ENCODE measurements around the gene CCND2.
"Not testable (repeated sequence)": the region's sequence is repeated elsewhere in the genome, so short reads cannot be mapped to it uniquely, and the experiment has no call there.

The CCND2 gene

GRCh38 chr12:4242595-4242994 is 31.0 kb upstream of the CCND2 start:
- H3K27me3 ChIP-seq (ENCODE audit: insufficient read depth, low read length) = no peaks in the 10 kb centered on the region
- peaks cover 5% of the 10 kb centered on the region; the same call in 1 of the 2 replicates for H3K4me1 ChIP-seq (ENCODE audit: insufficient read depth, low read length)
- H3K36me3 ChIP-seq (ENCODE audit: insufficient read depth, low read depth, low read length) = no peaks in the 10 kb centered on the region
- no peak overlapping the region for H3K4me3 ChIP-seq (ENCODE audit: low read length)
- H3K9ac ChIP-seq (ENCODE audit: low read depth, low read length) = no peak overlapping the region
- no peak overlapping the region for H3K27ac ChIP-seq (ENCODE audit: low read length)
- peaks cover 4% of the 10 kb centered on the region; the same call in 1 of the 2 replicates for H3K9me3 ChIP-seq (ENCODE audit: insufficient read depth, low read depth, low read length)

GRCh38 chr12:4243091-4243490 is 30.5 kb upstream of the CCND2 start:
- Histone ChIP-seq H3K36me3 (ENCODE audit: insufficient read depth, low read depth, low read length) (no peaks in the 10 kb centered on the region), H3K27ac (ENCODE audit: low read length) (no peak overlapping the region), H3K9me3 (ENCODE audit: insufficient read depth, low read depth, low read length) (peaks cover 4% of the 10 kb centered on the region; the same call in 1 of the 2 replicates), H3K9ac (ENCODE audit: low read depth, low read length) (no peak overlapping the region), H3K4me1 (ENCODE audit: insufficient read depth, low read length) (peaks cover 5% of the 10 kb centered on the region; the same call in 1 of the 2 replicates), H3K4me3 (ENCODE audit: low read length) (no peak overlapping the region), H3K27me3 (ENCODE audit: insufficient read depth, low read length) (no peaks in the 10 kb centered on the region)

- not testable (repeated sequence) for H3K27ac ChIP-seq (ENCODE audit: low read length); H3K9ac ChIP-seq (ENCODE audit: low read depth, low read length); H3K9me3 ChIP-seq (ENCODE audit: insufficient read depth, low read depth, low read length); H3K4me1 ChIP-seq (ENCODE audit: insufficient read depth, low read length); H3K36me3 ChIP-seq (ENCODE audit: insufficient read depth, low read depth, low read length); H3K4me3 ChIP-seq (ENCODE audit: low read length); H3K27me3 ChIP-seq (ENCODE audit: insufficient read depth, low read length)
Measured at GRCh38 chr12:4243491-4244100, 30.0 kb upstream of the CCND2 start.

DNA sequence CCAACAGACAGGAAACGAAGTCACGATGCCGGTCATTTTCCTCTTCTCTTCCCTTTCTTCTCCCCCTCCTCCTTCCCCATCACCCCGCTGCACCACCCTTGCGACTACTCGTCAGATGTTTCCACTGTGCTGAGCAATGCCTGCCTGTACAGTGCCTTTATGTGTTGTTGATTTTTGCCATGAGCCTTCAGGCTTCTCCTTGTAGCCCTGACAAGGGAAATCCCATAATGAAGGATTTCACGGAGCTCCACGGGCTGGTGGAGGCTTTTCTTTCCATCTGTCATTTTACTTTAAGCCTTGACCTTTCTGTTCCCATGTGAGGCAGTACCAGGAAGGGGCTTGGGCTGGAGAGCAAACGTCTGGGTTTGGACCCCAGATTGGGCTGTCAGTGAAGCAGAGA is 28.7 kb upstream of the CCND2 start:
- Histone ChIP-seq H3K9ac (ENCODE audit: low read depth, low read length) (no peak overlapping the region), H3K4me3 (ENCODE audit: low read length) (no peak overlapping the region), H3K4me1 (ENCODE audit: insufficient read depth, low read length) (peaks cover 5% of the 10 kb centered on the region; the same call in 1 of the 2 replicates), H3K36me3 (ENCODE audit: insufficient read depth, low read depth, low read length) (no peaks in the 10 kb centered on the region), H3K27me3 (ENCODE audit: insufficient read depth, low read length) (no peaks in the 10 kb centered on the region), H3K9me3 (ENCODE audit: insufficient read depth, low read depth, low read length) (no peaks in the 10 kb centered on the region), H3K27ac (ENCODE audit: low read length) (no peak overlapping the region)

- Histone ChIP-seq H3K36me3 (ENCODE audit: insufficient read depth, low read depth, low read length) (no peaks in the 10 kb centered on the region), H3K27me3 (ENCODE audit: insufficient read depth, low read length) (no peaks in the 10 kb centered on the region), H3K27ac (ENCODE audit: low read length) (no peak overlapping the region), H3K4me1 (ENCODE audit: insufficient read depth, low read length) (peaks cover 5% of the 10 kb centered on the region; the same call in 1 of the 2 replicates), H3K9me3 (ENCODE audit: insufficient read depth, low read depth, low read length) (no peaks in the 10 kb centered on the region), H3K4me3 (ENCODE audit: low read length) (no peak overlapping the region), H3K9ac (ENCODE audit: low read depth, low read length) (no peak overlapping the region)
Measured at GRCh38 chr12:4245446-4245845, 28.1 kb upstream of the CCND2 start.

- H3K4me1 ChIP-seq (ENCODE audit: insufficient read depth, low read length) = peaks cover 5% of the 10 kb centered on the region; the same call in 1 of the 2 replicates
- no peak overlapping the region for H3K27ac ChIP-seq (ENCODE audit: low read length)
- no peaks in the 10 kb centered on the region for H3K36me3 ChIP-seq (ENCODE audit: insufficient read depth, low read depth, low read length)
- no peaks in the 10 kb centered on the region for H3K27me3 ChIP-seq (ENCODE audit: insufficient read depth, low read length)
- H3K9ac ChIP-seq (ENCODE audit: low read depth, low read length) = no peak overlapping the region
- H3K4me3 ChIP-seq (ENCODE audit: low read length) = no peak overlapping the region
- H3K9me3 ChIP-seq (ENCODE audit: insufficient read depth, low read depth, low read length) = no peaks in the 10 kb centered on the region
Measured at GRCh38 chr12:4246116-4246515, 27.4 kb upstream of the CCND2 start.

DNA sequence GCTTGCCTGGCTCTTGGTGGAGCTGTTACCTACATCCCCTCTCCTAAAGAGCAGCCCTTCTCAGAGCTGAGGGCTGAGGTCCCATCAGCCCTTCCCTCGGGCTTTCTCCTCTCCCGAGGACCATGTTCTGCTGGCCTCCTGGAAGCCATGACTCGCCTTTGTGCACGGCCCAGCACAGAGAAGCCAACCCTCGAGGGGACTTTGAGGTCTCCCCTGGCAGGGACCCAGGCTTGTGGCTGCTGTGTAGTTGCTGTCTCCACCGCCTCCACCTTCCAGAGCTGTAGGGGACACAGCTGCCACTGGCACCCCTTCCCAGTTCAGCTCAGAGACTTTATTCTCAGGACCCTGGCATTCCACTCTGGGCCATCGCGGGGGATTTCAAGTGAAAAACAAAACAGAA is 22.9 kb upstream of the CCND2 start:
- Histone ChIP-seq H3K9me3 (ENCODE audit: insufficient read depth, low read depth, low read length) (no peaks in the 10 kb centered on the region), H3K4me3 (ENCODE audit: low read length) (no peak overlapping the region), H3K27me3 (ENCODE audit: insufficient read depth, low read length) (no peaks in the 10 kb centered on the region; the same call in 1 of the 2 replicates), H3K9ac (ENCODE audit: low read depth, low read length) (no peak overlapping the region), H3K27ac (ENCODE audit: low read length) (no peak overlapping the region), H3K36me3 (ENCODE audit: insufficient read depth, low read depth, low read length) (no peaks in the 10 kb centered on the region), H3K4me1 (ENCODE audit: insufficient read depth, low read length) (peaks cover 5% of the 10 kb centered on the region; the same call in 1 of the 2 replicates)

DNA sequence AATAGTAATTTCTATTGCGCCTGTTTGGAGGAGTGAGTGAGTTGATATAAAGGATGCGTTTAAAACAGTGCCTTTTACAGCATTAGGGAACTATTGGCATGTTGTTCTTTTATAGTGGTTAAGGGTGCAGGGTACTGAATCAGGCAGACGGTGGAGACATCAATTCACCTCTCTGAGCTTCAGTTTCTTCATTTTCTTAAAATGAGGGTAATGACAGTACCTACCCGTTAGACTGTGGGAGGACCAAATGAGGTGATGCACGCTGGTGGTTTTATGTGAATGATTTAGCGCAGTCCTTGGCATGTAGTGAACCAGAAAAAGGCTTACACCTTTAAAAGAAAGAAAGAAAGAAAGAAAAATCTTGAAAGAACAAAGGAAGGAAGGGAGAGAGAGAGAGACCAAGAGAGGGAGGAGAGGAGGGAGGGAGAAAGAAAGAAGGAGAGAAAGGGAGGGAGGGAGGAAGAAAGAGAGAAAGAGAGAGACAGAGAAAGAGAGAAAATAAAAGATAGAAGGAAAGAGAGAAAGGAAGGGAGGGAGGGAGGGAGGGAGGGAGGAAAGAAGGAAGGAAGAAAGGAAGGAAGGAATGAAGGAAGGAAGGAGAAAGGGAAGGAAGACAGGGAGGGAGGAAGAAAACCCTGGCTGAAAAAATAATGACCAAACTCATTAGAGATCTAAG is 22.2 kb upstream of the CCND2 start:
- Histone ChIP-seq H3K27ac (ENCODE audit: low read length) (no peak overlapping the region), H3K9me3 (ENCODE audit: insufficient read depth, low read depth, low read length) (no peaks in the 10 kb centered on the region), H3K27me3 (ENCODE audit: insufficient read depth, low read length) (no peaks in the 10 kb centered on the region; the same call in 1 of the 2 replicates), H3K9ac (ENCODE audit: low read depth, low read length) (no peak overlapping the region), H3K4me1 (ENCODE audit: insufficient read depth, low read length) (no peaks in the 10 kb centered on the region; the same call in 1 of the 2 replicates), H3K4me3 (ENCODE audit: low read length) (no peak overlapping the region), H3K36me3 (ENCODE audit: insufficient read depth, low read depth, low read length) (no peaks in the 10 kb centered on the region)

GRCh38 chr12:4251967-4252366 is 21.6 kb upstream of the CCND2 start:
- no peaks in the 10 kb centered on the region for H3K9me3 ChIP-seq (ENCODE audit: insufficient read depth, low read depth, low read length)
- H3K4me1 ChIP-seq (ENCODE audit: insufficient read depth, low read length) = no peaks in the 10 kb centered on the region
- H3K36me3 ChIP-seq (ENCODE audit: insufficient read depth, low read depth, low read length) = no peaks in the 10 kb centered on the region
- H3K4me3 ChIP-seq (ENCODE audit: low read length) = no peak overlapping the region
- no peaks in the 10 kb centered on the region; the same call in 1 of the 2 replicates for H3K27me3 ChIP-seq (ENCODE audit: insufficient read depth, low read length)
- no peak overlapping the region for H3K9ac ChIP-seq (ENCODE audit: low read depth, low read length)
- H3K27ac ChIP-seq (ENCODE audit: low read length) = no peak overlapping the region

DNA sequence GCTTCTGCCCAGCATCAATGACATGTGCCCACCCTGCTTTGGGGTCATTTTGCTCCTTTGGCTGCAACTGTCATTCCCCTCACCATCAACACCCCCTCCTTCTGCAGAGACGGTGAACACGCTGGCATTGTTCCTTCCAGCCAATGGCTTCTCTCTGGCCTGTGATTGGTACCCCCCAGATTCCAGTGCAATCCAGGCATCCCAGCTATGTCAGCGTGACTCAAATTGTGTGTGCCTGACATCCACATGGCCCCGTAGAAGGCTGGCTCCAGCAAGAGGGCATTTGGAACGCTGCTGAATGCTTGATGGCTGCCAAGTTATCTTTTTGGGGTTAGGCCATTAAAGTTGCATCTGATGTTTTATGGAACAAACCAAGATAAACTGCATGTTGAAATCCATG is 21.0 kb upstream of the CCND2 start:
- H3K36me3 ChIP-seq (ENCODE audit: insufficient read depth, low read depth, low read length) = no peaks in the 10 kb centered on the region
- H3K4me1 ChIP-seq (ENCODE audit: insufficient read depth, low read length) = no peaks in the 10 kb centered on the region
- no peak overlapping the region for H3K27ac ChIP-seq (ENCODE audit: low read length)
- H3K27me3 ChIP-seq (ENCODE audit: insufficient read depth, low read length) = no peaks in the 10 kb centered on the region; the same call in 1 of the 2 replicates
- no peak overlapping the region for H3K9ac ChIP-seq (ENCODE audit: low read depth, low read length)
- no peaks in the 10 kb centered on the region for H3K9me3 ChIP-seq (ENCODE audit: insufficient read depth, low read depth, low read length)
- no peak overlapping the region for H3K4me3 ChIP-seq (ENCODE audit: low read length)

DNA sequence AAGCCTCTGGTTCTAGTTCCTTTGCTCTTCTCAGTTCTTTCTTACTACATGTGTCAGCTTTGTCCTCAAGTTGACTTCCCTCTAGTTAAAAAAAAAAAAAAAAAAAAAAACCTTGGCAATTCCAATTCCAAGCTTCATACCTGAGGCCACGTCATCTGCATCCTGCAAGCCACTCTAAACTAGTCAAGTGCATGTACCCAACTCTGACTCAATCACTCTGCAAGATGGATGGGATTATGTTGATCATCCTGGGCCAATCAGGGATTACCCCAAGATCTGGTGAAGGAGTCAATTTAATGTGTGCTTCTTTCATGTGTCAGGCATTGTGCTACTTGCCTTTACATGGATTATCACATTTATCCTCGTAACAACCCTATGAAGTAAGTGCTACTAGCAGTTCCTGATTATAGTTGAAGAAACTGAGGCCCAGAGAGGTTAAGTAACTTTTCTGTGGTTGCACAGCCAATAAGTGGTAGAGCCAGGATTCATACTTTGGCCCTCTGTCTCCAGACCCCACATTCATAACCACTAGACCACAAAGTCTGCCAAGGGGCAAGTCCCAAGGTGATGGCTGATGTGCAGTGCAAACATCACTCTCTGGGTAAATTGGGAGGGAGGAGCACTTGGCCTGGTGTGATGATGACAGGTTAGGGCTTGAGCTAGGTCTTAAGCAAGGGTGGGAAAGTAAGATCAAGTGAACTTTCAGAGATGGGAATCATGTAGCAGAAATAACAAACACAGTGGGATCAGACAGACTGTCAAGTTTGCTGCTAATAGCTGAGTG is 17.3 kb upstream of the CCND2 start:
- H3K9ac ChIP-seq (ENCODE audit: low read depth, low read length) = no peak overlapping the region
- H3K27ac ChIP-seq (ENCODE audit: low read length) = no peak overlapping the region
- H3K36me3 ChIP-seq (ENCODE audit: insufficient read depth, low read depth, low read length) = no peaks in the 10 kb centered on the region
- no peaks in the 10 kb centered on the region for H3K9me3 ChIP-seq (ENCODE audit: insufficient read depth, low read depth, low read length)
- no peaks in the 10 kb centered on the region; the same call in 1 of the 2 replicates for H3K27me3 ChIP-seq (ENCODE audit: insufficient read depth, low read length)
- no peaks in the 10 kb centered on the region for H3K4me1 ChIP-seq (ENCODE audit: insufficient read depth, low read length)
- H3K4me3 ChIP-seq (ENCODE audit: low read length) = no peak overlapping the region
